Loucy (cell line): ENCODE results near the gene F2RL1.

Experiments
- H2AFZ ChIP-seq: fragments of 200-600 bp; sonication (generic); 2 replicates; pipeline ENCODE4 v1.6.0; 2016; ENCODE audit warnings: antibody characterized with exemption, mild to moderate bottlenecking, low read length, moderate library complexity
- H3F3A ChIP-seq: fragments of 200-600 bp; 2 replicates; pipeline ENCODE4 v1.6.0; 2016; ENCODE audit warnings: antibody characterized with exemption, low read depth, mild to moderate bottlenecking
- H3K27me3 ChIP-seq: fragments of 200-600 bp; sonication (generic); 2 replicates; pipeline ENCODE4 v1.6.1; 2014; ENCODE audit warnings: low read length, mild to moderate bottlenecking; ENCODE audit not compliant: insufficient read depth, poor library complexity, severe bottlenecking
- H3K36me3 ChIP-seq: fragments of 200-600 bp; sonication (generic); 2 replicates; pipeline ENCODE4 v1.6.1; 2016; ENCODE audit warnings: low read length; ENCODE audit not compliant: insufficient read depth
- H3K4me1 ChIP-seq: fragments of 200-600 bp; sonication (generic); 2 replicates; pipeline ENCODE4 v1.5.1; 2014; ENCODE audit warnings: low read length, mild to moderate bottlenecking; ENCODE audit not compliant: insufficient read depth, poor library complexity, severe bottlenecking
- H3K4me2 ChIP-seq: fragments of 200-600 bp; sonication (generic); 2 replicates; pipeline ENCODE4 v1.6.0; 2014; ENCODE audit warnings: antibody characterized with exemption, low read length, low read depth, mild to moderate bottlenecking; ENCODE audit not compliant: poor library complexity, severe bottlenecking
- H3K4me3 ChIP-seq: fragments of 200-600 bp; sonication (generic); 2 replicates; pipeline ENCODE4 v1.5.1; 2014; ENCODE audit warnings: low read length, mild to moderate bottlenecking, mixed read lengths; ENCODE audit not compliant: poor library complexity, severe bottlenecking
- H3K79me2 ChIP-seq: fragments of 200-600 bp; sonication (generic); 2 replicates; pipeline ENCODE4 v1.6.1; 2014; ENCODE audit warnings: low read length; ENCODE audit not compliant: insufficient read depth
- H3K9ac ChIP-seq: fragments of 200-600 bp; sonication (generic); 2 replicates; pipeline ENCODE4 v1.6.0; 2014; ENCODE audit warnings: mild to moderate bottlenecking, low read depth, low read length, moderate library complexity; ENCODE audit not compliant: poor library complexity, severe bottlenecking
- H3K9me2 ChIP-seq: fragments of 200-600 bp; sonication (generic); replicated peaks from 2 replicates; pipeline ENCODE4 v1.6.1; 2016; ENCODE audit warnings: low read depth, low read length, mixed read lengths
- H3K9me3 ChIP-seq: fragments of 200-600 bp; sonication (generic); 2 replicates; pipeline ENCODE4 v1.6.1; 2014; ENCODE audit warnings: mild to moderate bottlenecking, antibody characterized with exemption, low read length, low read depth; ENCODE audit not compliant: insufficient read depth
- H4K20me1 ChIP-seq: fragments of 200-600 bp; sonication (generic); 2 replicates; pipeline ENCODE4 v1.6.0; 2014; ENCODE audit warnings: antibody characterized with exemption, low read length, mild to moderate bottlenecking; ENCODE audit not compliant: insufficient read depth, poor library complexity, severe bottlenecking
- EZH2phosphoT487 ChIP-seq: fragments of 200-600 bp; IDR thresholded peaks from 2 replicates; pipeline ENCODE4 v1.6.1; 2018; ENCODE audit warnings: antibody characterized with exemption, mild to moderate bottlenecking, moderate library complexity, borderline replicate concordance
- TF ChIP-seq, protein P1 (sequence below): fragments of 200-600 bp; sonication (generic); conservative IDR thresholded peaks from 2 replicates; pipeline ENCODE4 v1.5.1; 2014; ENCODE audit warnings: mild to moderate bottlenecking, antibody characterized with exemption, low read length

The F2RL1 gene

DNA sequence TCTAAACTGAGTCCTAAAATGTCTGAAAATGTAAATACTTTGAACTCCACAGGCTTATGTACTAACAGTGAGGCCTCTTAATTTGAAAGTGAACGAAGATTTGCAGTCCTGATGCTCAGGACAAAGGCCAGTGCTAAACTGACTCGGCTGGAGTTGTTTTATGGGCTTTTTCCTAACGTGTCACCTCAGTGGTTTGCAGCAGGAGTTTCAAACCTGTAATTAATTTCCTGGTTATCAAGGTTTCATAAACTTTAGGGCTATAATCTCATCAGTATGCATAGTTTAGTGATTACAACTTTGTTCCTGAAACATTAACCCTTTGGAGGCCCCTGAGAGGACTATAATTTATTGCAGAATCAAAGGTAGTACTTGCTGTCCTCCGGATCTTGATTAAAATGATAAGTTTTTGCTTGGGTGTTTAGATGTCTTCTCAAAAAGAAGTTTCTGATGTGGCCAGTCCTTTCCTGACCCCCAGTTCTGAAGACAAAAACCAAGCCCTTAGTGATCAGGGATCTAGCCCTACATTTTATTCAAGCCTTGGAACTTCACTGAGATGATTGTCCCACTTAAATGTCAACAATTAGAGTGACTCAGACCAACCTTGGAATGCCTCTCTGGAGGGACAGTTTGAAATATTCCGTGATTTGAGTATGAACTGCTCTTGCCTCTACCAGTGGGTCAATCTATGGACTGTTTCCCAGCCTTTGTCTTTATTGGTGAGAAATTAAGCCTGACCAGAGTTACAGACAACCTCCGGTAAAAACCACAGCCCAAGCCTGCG lies 19.8 kb downstream of the F2RL1 start:
- Histone ChIP-seq H3K9ac (no peak overlapping the region), H3K4me2 (peak overlapping the region; percentile 0), H3K36me3 (no peaks in the 10 kb centered on the region), H2AFZ (peak overlapping the region; percentile 16), H3K4me1 (peaks cover 7% of the 10 kb centered on the region), H3F3A (no peaks in the 10 kb centered on the region), H4K20me1 (no peaks in the 10 kb centered on the region), H3K9me3 (no peaks in the 10 kb centered on the region), H3K27me3 (no peaks in the 10 kb centered on the region), H3K79me2 (no peaks in the 10 kb centered on the region), H3K4me3 (no peak overlapping the region), H3K9me2 (no peaks in the 10 kb centered on the region)
- TF ChIP-seq, protein P1, sequence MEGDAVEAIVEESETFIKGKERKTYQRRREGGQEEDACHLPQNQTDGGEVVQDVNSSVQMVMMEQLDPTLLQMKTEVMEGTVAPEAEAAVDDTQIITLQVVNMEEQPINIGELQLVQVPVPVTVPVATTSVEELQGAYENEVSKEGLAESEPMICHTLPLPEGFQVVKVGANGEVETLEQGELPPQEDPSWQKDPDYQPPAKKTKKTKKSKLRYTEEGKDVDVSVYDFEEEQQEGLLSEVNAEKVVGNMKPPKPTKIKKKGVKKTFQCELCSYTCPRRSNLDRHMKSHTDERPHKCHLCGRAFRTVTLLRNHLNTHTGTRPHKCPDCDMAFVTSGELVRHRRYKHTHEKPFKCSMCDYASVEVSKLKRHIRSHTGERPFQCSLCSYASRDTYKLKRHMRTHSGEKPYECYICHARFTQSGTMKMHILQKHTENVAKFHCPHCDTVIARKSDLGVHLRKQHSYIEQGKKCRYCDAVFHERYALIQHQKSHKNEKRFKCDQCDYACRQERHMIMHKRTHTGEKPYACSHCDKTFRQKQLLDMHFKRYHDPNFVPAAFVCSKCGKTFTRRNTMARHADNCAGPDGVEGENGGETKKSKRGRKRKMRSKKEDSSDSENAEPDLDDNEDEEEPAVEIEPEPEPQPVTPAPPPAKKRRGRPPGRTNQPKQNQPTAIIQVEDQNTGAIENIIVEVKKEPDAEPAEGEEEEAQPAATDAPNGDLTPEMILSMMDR, result no peak
- no peak for TF ChIP-seq EZH2phosphoT487

DNA sequence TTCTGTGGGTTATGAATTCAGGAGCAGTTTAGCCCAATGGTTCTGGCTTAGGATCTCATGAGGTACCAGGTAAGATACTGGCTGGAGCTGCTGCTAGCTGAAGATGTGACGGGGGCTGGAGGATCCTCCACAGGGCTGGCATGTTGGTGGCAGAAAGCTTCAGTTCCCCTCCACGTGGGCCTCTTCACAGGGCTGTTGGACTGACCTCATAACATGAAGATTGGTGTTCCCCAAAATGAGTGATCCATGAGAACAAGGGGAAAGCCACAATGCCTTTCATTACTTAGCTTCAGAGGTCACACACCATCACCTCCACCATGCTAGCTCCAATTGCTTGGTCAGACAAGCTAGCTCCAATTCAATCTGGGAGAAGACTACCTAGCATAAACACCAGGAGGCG lies 22.5 kb downstream of the F2RL1 start:
- H2AFZ ChIP-seq, result no peak overlapping the region
- no peaks in the 10 kb centered on the region for H3K27me3 ChIP-seq
- H4K20me1 ChIP-seq, result no peaks in the 10 kb centered on the region
- no peaks in the 10 kb centered on the region for H3K9me2 ChIP-seq
- peaks cover 7% of the 10 kb centered on the region for H3K4me1 ChIP-seq
- TF ChIP-seq, protein P1, result no peak
- TF ChIP-seq EZH2phosphoT487, result no peak
- H3K4me2 ChIP-seq, result no peak overlapping the region
- no peaks in the 10 kb centered on the region for H3K9me3 ChIP-seq
- H3K9ac ChIP-seq, result no peak overlapping the region
- no peaks in the 10 kb centered on the region for H3K36me3 ChIP-seq
- H3F3A ChIP-seq, result no peaks in the 10 kb centered on the region
- no peak overlapping the region for H3K4me3 ChIP-seq
- no peaks in the 10 kb centered on the region for H3K79me2 ChIP-seq

DNA sequence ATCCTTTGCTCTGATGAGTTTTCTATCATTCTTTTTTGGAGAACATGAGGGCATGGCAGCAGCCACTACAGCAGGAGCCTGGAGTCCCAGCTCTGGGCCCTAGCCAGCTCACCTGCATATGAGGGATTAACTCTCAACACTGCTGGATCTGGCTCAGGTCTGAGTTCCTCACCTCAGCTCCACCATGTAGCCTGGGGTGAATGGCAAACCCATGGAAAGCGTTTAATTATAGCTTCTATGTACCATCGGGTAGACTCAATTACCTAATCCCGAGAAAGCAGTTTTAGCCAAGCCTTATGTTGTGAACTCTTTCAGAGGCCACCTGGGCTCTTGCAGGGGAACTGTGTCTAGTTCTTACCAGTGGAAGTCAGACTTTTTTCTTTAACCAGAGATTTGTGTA lies 27.1 kb downstream of the F2RL1 start:
- Histone ChIP-seq H3K27me3 (no peaks in the 10 kb centered on the region), H3K36me3 (no peaks in the 10 kb centered on the region), H3K4me3 (no peak overlapping the region), H3K9ac (no peak overlapping the region), H3K9me2 (no peaks in the 10 kb centered on the region), H2AFZ (no peak overlapping the region), H3K9me3 (no peaks in the 10 kb centered on the region), H4K20me1 (no peaks in the 10 kb centered on the region), H3K79me2 (peaks cover 1% of the 10 kb centered on the region; the same call in 1 of the 2 replicates), H3K4me2 (no peak overlapping the region), H3K4me1 (peaks cover 19% of the 10 kb centered on the region), H3F3A (peaks cover 10% of the 10 kb centered on the region; the same call in 1 of the 2 replicates)
- TF ChIP-seq, protein P1, result no peak
- no peak for TF ChIP-seq EZH2phosphoT487
